ENCODE data around the gene FURIN.
"Not testable (repeated sequence)": the region's sequence is repeated elsewhere in the genome, so short reads cannot be mapped to it uniquely, and the experiment has no call there.

The FURIN gene

GRCh38 chr15:90907051-90907660 is 38.8 kb downstream of the FURIN start:
- no peak for TF ChIP-seq CTCF (IDR thresholded peaks at IDR 0.05; ENCODE audit: low read depth, low read length)
- no peak overlapping the region for H3K4me3 ChIP-seq (ENCODE audit: low read depth, low read length)

GRCh38 chr15:90907838-90908507 is 39.6 kb downstream of the FURIN start:
- TF ChIP-seq CTCF (IDR thresholded peaks at IDR 0.05; ENCODE audit: low read depth, low read length), result no peak
- H3K4me3 ChIP-seq (ENCODE audit: low read depth, low read length), result no peak overlapping the region

GRCh38 chr15:90909449-90909848 is 41.1 kb downstream of the FURIN start:
- H3K4me3 ChIP-seq (ENCODE audit: low read depth, low read length), result not testable (repeated sequence)

- TF ChIP-seq CTCF (IDR thresholded peaks at IDR 0.05; ENCODE audit: low read depth, low read length), result no peak
- no peak overlapping the region for H3K4me3 ChIP-seq (ENCODE audit: low read depth, low read length)
Observed at GRCh38 chr15:90909976-90910375, 41.6 kb downstream of the FURIN start.

- no peak overlapping the region for H3K4me3 ChIP-seq (ENCODE audit: low read depth, low read length)
- no peak for TF ChIP-seq CTCF (IDR thresholded peaks at IDR 0.05; ENCODE audit: low read depth, low read length)
Observed at GRCh38 chr15:90910441-90911301, 42.3 kb downstream of the FURIN start.

- H3K4me3 ChIP-seq (ENCODE audit: low read depth, low read length), result no peak overlapping the region
- no peak for TF ChIP-seq CTCF (IDR thresholded peaks at IDR 0.05; ENCODE audit: low read depth, low read length)
Observed at GRCh38 chr15:90911302-90911623, 42.9 kb downstream of the FURIN start.

GRCh38 chr15:90911906-90912769 is 43.8 kb downstream of the FURIN start:
- no peak overlapping the region for H3K4me3 ChIP-seq (ENCODE audit: low read depth, low read length)
- TF ChIP-seq CTCF (IDR thresholded peaks at IDR 0.05; ENCODE audit: low read depth, low read length), result no peak

Measured in WI38 (cell line).